ENCODE measurements around the gene NBEAL1. TPM values are rescaled to one million over a fixed set of nuclear protein-coding genes. Genes with fewer than 3 reads are reported as not detected.
"Not testable (repeated sequence)": the region's sequence is repeated elsewhere in the genome, so short reads cannot be mapped to it uniquely, and the experiment has no call there.

NBEAL1 gene
- total RNA-seq, 1 experiment from 2014 or later: 17.0 TPM

DNA sequence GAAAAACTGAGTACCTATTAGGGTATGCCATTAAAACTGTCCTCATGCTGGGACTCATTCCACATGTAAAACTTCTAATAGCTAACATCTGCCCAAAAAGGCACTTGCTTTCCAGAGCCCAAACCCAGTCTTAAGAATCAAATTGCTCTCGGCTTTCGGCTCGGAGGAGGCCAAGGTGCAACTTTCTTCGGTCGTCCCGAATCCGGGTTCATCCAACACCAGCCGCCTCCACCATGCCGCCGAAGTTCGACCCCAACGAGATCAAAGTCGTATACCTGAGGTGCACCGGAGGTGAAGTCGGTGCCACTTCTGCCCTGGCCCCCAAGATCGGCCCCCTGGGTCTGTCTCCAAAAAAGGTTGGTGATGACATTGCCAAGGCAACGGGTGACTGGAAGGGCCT is 175.9 kb downstream of the NBEAL1 start:
- H3K4me3 ChIP-seq (replicated peaks in 1 of 2; ENCODE audit: low read depth in 1 of 2, low read length in 2 of 2); DNase-seq (ENCODE audit: low read depth, low spot score); H3K9me2 ChIP-seq (ENCODE audit: insufficient read depth); H3K9ac ChIP-seq (ENCODE audit: low read length); RAD21 ChIA-PET (ENCODE audit: low non-redundant PET in 1 of 2, low total read pairs in 2 of 2, uncharacterized antibody in 2 of 2, unreplicated experiment in 2 of 2); H3K9me3 ChIP-seq (ENCODE audit: control insufficient read depth in 1 of 2, insufficient read depth in 1 of 2, low read depth in 1 of 2, low read length in 2 of 2); BruUV-seq (replicated peaks); H3K27me3 ChIP-seq (ENCODE audit: insufficient read depth, low read length); H3K4me1 ChIP-seq (ENCODE audit: control insufficient read depth in 1 of 2, insufficient read depth in 2 of 2, low read length in 2 of 2); H3K79me2 ChIP-seq (ENCODE audit: insufficient read depth, low read length); H3K4me2 ChIP-seq (ENCODE audit: low read length); POLR2A ChIA-PET; H3K27ac ChIP-seq (ENCODE audit: low read depth, low read length); CTCF ChIA-PET; H3K36me3 ChIP-seq (ENCODE audit: control insufficient read depth in 1 of 2, insufficient read depth in 2 of 2, low read length in 2 of 2); ATAC-seq; intact Hi-C loops (cut with micrococcal nuclease); H4K20me1 ChIP-seq (ENCODE audit: insufficient read depth); H2AFZ ChIP-seq (ENCODE audit: low read depth, low read length, poor library complexity, severe bottlenecking): not testable (repeated sequence)

- POLR2A ChIA-PET; H3K9ac ChIP-seq (ENCODE audit: low read length); H3K4me3 ChIP-seq (replicated peaks in 1 of 2; ENCODE audit: low read depth in 1 of 2, low read length in 2 of 2); intact Hi-C loops (cut with micrococcal nuclease); H2AFZ ChIP-seq (ENCODE audit: low read depth, low read length, poor library complexity, severe bottlenecking); H3K9me3 ChIP-seq (ENCODE audit: control insufficient read depth in 1 of 2, insufficient read depth in 1 of 2, low read depth in 1 of 2, low read length in 2 of 2); H3K79me2 ChIP-seq (ENCODE audit: insufficient read depth, low read length); DNase-seq (ENCODE audit: low read depth, low spot score); RAD21 ChIA-PET (ENCODE audit: low non-redundant PET in 1 of 2, low total read pairs in 2 of 2, uncharacterized antibody in 2 of 2, unreplicated experiment in 2 of 2); BruUV-seq (replicated peaks); H3K27ac ChIP-seq (ENCODE audit: low read depth, low read length); H3K4me1 ChIP-seq (ENCODE audit: control insufficient read depth in 1 of 2, insufficient read depth in 2 of 2, low read length in 2 of 2); H4K20me1 ChIP-seq (ENCODE audit: insufficient read depth); H3K9me2 ChIP-seq (ENCODE audit: insufficient read depth); CTCF ChIA-PET; ATAC-seq; H3K4me2 ChIP-seq (ENCODE audit: low read length); H3K36me3 ChIP-seq (ENCODE audit: control insufficient read depth in 1 of 2, insufficient read depth in 2 of 2, low read length in 2 of 2); H3K27me3 ChIP-seq (ENCODE audit: insufficient read depth, low read length): not testable (repeated sequence)
Measured at GRCh38 chr2:203191026-203191425, 176.4 kb downstream of the NBEAL1 start.

- no peak overlapping the region for H3K4me3 ChIP-seq (replicated peaks in 1 of 2; ENCODE audit: low read depth in 1 of 2, low read length in 2 of 2)
- no peaks in the 10 kb centered on the region for H3K9me2 ChIP-seq (ENCODE audit: insufficient read depth)
- no peak for DNase-seq (ENCODE audit: low read depth, low spot score)
- no TSS peak for BruUV-seq (replicated peaks)
- no peak overlapping the region for H2AFZ ChIP-seq (ENCODE audit: low read depth, low read length, poor library complexity, severe bottlenecking)
- ChIA-PET POLR2A (no interaction called here), RAD21 (ENCODE audit: low non-redundant PET in 1 of 2, low total read pairs in 2 of 2, uncharacterized antibody in 2 of 2, unreplicated experiment in 2 of 2) (no interaction called here), CTCF (no interaction called here)
- H3K36me3 ChIP-seq (ENCODE audit: control insufficient read depth in 1 of 2, insufficient read depth in 2 of 2, low read length in 2 of 2): peaks cover 0 to 3% of the 10 kb centered on the region in 2 experiments; a peak in 2 of 4 replicates
- intact Hi-C loops (cut with micrococcal nuclease): no loop called here
- H3K9me3 ChIP-seq (ENCODE audit: control insufficient read depth in 1 of 2, insufficient read depth in 1 of 2, low read depth in 1 of 2, low read length in 2 of 2): no peaks in the 10 kb centered on the region
- no peaks in the 10 kb centered on the region for H3K4me1 ChIP-seq (ENCODE audit: control insufficient read depth in 1 of 2, insufficient read depth in 2 of 2, low read length in 2 of 2)
- no peak overlapping the region for H3K27ac ChIP-seq (ENCODE audit: low read depth, low read length)
- no peaks in the 10 kb centered on the region for H3K79me2 ChIP-seq (ENCODE audit: insufficient read depth, low read length)
- no peak for ATAC-seq
- H3K9ac ChIP-seq (ENCODE audit: low read length): no peak overlapping the region
- H3K4me2 ChIP-seq (ENCODE audit: low read length): no peak overlapping the region
- H4K20me1 ChIP-seq (ENCODE audit: insufficient read depth): no peaks in the 10 kb centered on the region
- no peaks in the 10 kb centered on the region for H3K27me3 ChIP-seq (ENCODE audit: insufficient read depth, low read length)
- no peak for TF ChIP-seq CBX3 (IDR thresholded peaks at IDR 0.05; ENCODE audit: low read depth)
- TF ChIP-seq JUND (IDR thresholded peaks at IDR 0.05): no peak
- TF ChIP-seq, protein P1, sequence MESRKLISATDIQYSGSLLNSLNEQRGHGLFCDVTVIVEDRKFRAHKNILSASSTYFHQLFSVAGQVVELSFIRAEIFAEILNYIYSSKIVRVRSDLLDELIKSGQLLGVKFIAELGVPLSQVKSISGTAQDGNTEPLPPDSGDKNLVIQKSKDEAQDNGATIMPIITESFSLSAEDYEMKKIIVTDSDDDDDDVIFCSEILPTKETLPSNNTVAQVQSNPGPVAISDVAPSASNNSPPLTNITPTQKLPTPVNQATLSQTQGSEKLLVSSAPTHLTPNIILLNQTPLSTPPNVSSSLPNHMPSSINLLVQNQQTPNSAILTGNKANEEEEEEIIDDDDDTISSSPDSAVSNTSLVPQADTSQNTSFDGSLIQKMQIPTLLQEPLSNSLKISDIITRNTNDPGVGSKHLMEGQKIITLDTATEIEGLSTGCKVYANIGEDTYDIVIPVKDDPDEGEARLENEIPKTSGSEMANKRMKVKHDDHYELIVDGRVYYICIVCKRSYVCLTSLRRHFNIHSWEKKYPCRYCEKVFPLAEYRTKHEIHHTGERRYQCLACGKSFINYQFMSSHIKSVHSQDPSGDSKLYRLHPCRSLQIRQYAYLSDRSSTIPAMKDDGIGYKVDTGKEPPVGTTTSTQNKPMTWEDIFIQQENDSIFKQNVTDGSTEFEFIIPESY (IDR thresholded peaks at IDR 0.05; ENCODE audit: extremely low read depth, insufficient replicate concordance, low read length): no peak
- TF ChIP-seq, protein P2, sequence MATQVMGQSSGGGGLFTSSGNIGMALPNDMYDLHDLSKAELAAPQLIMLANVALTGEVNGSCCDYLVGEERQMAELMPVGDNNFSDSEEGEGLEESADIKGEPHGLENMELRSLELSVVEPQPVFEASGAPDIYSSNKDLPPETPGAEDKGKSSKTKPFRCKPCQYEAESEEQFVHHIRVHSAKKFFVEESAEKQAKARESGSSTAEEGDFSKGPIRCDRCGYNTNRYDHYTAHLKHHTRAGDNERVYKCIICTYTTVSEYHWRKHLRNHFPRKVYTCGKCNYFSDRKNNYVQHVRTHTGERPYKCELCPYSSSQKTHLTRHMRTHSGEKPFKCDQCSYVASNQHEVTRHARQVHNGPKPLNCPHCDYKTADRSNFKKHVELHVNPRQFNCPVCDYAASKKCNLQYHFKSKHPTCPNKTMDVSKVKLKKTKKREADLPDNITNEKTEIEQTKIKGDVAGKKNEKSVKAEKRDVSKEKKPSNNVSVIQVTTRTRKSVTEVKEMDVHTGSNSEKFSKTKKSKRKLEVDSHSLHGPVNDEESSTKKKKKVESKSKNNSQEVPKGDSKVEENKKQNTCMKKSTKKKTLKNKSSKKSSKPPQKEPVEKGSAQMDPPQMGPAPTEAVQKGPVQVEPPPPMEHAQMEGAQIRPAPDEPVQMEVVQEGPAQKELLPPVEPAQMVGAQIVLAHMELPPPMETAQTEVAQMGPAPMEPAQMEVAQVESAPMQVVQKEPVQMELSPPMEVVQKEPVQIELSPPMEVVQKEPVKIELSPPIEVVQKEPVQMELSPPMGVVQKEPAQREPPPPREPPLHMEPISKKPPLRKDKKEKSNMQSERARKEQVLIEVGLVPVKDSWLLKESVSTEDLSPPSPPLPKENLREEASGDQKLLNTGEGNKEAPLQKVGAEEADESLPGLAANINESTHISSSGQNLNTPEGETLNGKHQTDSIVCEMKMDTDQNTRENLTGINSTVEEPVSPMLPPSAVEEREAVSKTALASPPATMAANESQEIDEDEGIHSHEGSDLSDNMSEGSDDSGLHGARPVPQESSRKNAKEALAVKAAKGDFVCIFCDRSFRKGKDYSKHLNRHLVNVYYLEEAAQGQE (IDR thresholded peaks at IDR 0.05; ENCODE audit: low read depth): no peak
- no peak for TF ChIP-seq SIN3A (IDR thresholded peaks at IDR 0.05; ENCODE audit: low read depth)
- no peak for TF ChIP-seq ZNF274 (IDR thresholded peaks at IDR 0.05; ENCODE audit: low read depth, low read length)
Measured at GRCh38 chr2:203191961-203192360, 177.3 kb downstream of the NBEAL1 start.

Measured in HCT116 (cell line).